Myocyte (in vitro differentiated cells): ENCODE results near the gene SPINK8. TPM values are rescaled to one million over a fixed set of nuclear protein-coding genes. Genes with fewer than 3 reads are reported as not detected.
"Not testable (repeated sequence)": the region's sequence is repeated elsewhere in the genome, so short reads cannot be mapped to it uniquely, and the experiment has no call there.

ENCODE experiments used
- DNase-seq: peaks from one replicate; pipeline ENCODE4 v3.0.0-alpha.2; 2012; ENCODE audit warnings: low read depth
- total RNA-seq: library from RNA; depleted of rRNA; stranded (reverse); fragments of >200 nt; gene quantifications from 2 replicates; pipeline ENCODE4 v1.2.3, GENCODE V29; 2014

The SPINK8 gene
- total RNA-seq, 1 donor from 2014 or later: not detected

GRCh38 chr3:48331706-48332435 is 1.6 kb downstream of the SPINK8 start:
- DNase-seq: not testable (repeated sequence)

GRCh38 chr3:48320996-48321395 is 12.5 kb downstream of the SPINK8 start:
- no peak for DNase-seq

DNA sequence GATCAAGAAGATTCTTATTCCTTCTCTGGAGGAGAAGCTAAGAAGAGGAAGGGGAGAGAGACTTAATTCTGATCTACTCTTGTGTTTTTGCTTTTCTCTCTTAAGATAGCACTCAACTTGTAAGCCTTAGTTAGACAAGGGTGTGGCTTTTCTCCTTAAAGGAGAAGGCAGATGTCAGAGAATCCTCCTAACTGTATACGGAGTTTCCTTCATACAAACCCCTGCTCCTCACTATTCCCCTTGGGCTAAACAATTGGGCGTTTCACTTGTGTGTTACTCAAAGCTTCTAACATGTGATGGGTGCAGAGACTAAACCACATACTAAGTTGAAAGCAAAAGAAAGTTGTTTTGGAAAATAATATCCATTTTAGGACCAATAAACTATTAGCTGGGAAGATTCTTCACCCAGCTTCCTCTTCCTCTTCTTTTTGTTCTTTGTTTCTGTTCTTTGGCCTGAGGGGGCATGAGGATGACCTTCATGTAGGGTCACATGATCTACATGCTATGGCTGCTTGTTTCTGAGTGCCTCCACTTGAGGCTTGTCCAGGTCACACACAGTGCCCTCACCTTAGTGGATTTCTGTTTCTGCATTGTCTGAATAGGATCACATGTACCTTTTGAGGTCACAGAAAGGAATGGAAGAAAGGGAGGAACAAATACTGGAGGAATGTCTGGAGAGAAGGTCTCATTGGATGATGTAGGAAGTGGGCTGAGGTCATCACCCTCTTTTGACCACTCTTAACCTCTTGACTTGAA is 14.6 kb downstream of the SPINK8 start:
- DNase-seq: no peak

- no peak for DNase-seq
These were observed 18.9 kb downstream of the SPINK8 start for GRCh38 chr3:48314542-48314941.

- no peak for DNase-seq
These were observed 26.5 kb downstream of the SPINK8 start for GRCh38 chr3:48306860-48307530.

DNA sequence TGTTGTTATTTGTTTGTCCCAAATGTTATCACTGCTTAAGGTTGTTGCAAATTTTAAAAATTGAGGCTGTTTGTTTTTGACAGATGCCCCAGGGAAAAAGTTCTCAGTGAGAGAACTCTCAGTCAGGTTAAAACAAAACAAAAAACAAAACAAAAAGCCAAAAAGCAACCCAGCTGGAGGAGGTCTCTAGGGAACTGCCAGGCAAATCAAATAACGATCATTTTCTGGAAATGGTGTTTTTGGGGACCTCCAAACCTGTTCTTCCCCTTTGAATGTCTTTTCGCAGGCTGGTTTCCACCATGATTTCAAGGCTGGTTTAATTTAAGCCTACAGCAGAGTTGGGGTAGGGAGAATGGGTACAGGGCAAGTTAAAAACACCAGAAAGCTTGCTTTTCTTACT is 27.2 kb downstream of the SPINK8 start:
- no peak for DNase-seq

GRCh38 chr3:48305396-48305795 is 28.1 kb downstream of the SPINK8 start:
- DNase-seq: no peak

DNA sequence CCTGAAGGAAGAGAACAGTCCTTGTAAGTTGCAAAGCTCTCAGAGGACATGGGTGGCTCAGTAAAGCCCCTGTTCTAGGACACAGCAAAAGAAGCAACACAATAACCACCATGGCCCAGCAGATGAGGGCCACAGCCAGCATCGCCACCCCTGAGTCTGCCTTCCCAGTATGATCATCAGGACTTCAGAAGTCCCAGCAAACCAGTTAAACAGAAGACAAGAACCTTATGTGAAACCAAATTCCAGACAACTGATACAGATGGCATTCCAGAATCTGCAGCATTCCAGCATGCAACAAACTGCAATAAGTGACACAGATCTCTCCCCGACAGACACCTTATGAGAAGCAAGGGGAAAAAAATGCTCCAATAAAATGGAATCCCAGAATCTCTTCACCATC is 30.4 kb downstream of the SPINK8 start:
- DNase-seq: no peak

- DNase-seq: no peak
These were observed 31.7 kb downstream of the SPINK8 start for GRCh38 chr3:48301800-48302166.

GRCh38 chr3:48301020-48301799 is 32.3 kb downstream of the SPINK8 start, which contains the start of gene NME6:
TSS of gene NME6 (minus strand) at chr3:48301367.
- DNase-seq: peak; percentile 85

GRCh38 chr3:48299746-48300712 is 33.4 kb downstream of the SPINK8 start:
- DNase-seq: no peak

DNA sequence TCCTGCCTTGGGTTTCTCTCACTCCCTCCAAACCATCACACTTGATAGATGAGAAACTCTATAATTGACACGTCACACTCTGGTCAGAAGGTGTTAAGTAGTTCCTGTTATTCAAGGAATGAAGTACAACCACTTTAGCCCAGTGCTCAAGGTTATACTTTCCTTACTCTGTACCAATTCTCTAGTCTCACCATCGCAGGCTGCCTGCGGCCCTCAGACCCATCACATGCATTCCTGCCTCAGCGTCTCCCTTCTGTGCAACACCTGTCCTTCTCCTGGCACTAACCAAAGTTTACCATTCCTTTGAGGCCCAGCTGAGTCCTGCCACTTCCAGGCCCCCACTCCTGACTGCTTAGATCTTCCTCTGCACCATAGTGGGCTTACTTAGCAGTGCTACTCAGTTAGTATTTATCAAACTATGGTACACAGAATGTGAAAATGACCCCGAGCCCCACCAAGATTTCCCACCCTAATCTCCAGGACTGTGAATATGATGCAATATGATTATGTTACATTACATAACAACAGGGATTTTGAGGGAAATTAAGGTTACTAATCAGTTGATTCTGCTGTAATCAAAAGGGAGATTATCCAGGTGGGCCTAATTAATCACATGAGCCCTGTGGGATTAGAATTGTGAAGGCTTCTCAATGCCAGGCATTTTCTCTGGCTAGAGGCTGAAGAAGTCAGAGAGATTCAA is 36.2 kb downstream of the SPINK8 start:
- no peak for DNase-seq

DNA sequence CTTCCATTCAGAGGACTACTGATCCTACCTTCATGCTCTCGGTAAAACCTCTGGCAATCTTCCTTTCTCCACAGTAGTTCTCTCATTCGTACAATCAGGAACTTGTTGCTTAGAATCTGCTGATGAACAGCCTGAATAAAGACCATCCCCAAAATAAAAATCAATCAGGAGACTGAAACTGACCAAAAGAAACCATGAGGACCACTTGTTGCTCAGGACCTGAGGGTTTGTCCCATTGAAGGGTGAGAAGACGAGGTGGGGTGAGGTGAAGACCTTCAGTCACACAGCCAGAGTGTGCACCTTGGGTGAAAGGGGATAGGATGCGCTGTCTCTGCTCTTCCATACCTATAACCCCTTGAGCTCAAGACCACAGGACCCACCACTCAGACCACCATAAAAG is 36.8 kb downstream of the SPINK8 start:
- DNase-seq: no peak

DNA sequence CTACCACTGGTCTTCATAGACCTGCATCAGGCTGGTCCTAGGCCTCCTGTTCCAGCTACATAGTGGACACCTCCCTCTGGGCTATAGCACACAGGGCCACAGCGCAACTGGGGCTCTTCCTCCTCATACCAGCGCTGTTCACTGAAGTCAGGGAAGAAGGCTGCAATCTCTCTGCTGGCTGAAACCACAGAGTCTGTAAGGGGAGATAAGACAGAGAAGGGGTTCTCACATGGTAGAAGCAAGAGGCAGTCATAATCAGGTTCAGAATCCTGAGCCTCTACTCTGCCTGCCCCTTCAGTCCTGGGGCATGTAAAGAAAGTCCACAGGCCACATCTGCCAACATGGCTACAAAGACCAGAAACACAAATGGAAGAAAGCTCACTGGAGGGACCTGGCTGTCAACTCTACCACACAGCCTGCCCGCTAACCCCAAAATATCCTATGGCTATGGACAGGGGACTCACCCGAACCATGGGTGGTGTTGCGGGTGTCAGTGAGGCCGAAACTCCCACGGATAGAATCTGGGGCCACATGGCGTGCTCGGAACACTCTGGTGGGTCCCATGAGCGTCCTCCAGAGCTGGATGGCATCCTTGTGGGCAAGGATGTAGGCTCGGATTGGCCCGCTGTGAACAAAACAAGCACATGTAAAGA is 38.7 kb downstream of the SPINK8 start:
- no peak for DNase-seq

- no peak for DNase-seq
These were observed 43.8 kb downstream of the SPINK8 start for GRCh38 chr3:48289659-48290058.

GRCh38 chr3:48287034-48287433 is 46.4 kb downstream of the SPINK8 start:
- DNase-seq: no peak

GRCh38 chr3:48286308-48286707 is 47.2 kb downstream of the SPINK8 start:
- no peak for DNase-seq

GRCh38 chr3:48285675-48286074 is 47.8 kb downstream of the SPINK8 start:
- no peak for DNase-seq

DNA sequence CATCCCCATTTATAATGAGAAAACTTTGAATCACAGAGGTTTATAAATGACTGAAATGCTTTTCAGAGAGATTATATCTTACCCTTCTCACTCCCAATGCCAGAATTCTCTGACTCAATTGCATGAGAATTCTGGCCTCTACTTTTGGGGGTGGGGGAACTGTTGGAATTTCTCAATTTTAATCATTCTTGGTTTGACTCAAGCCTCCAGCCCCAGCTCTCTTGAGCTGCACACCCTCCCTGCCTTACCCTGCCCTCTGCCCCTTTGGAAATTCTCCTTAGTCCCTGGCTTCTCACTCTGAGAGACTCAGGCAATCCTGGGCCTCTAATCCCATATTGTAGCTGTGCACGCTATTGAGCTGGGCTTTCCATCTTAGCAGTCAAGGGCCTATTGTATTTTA is 48.3 kb downstream of the SPINK8 start:
- no peak for DNase-seq
